ENCODE data around the gene ZMYND8. TPM values are rescaled to one million over a fixed set of nuclear protein-coding genes. Genes with fewer than 3 reads are reported as not detected.
"Not testable (repeated sequence)": the region's sequence is repeated elsewhere in the genome, so short reads cannot be mapped to it uniquely, and the experiment has no call there.

The ZMYND8 gene
- total RNA-seq, 1 experiment from 2014 or later: 22.8 TPM

DNA sequence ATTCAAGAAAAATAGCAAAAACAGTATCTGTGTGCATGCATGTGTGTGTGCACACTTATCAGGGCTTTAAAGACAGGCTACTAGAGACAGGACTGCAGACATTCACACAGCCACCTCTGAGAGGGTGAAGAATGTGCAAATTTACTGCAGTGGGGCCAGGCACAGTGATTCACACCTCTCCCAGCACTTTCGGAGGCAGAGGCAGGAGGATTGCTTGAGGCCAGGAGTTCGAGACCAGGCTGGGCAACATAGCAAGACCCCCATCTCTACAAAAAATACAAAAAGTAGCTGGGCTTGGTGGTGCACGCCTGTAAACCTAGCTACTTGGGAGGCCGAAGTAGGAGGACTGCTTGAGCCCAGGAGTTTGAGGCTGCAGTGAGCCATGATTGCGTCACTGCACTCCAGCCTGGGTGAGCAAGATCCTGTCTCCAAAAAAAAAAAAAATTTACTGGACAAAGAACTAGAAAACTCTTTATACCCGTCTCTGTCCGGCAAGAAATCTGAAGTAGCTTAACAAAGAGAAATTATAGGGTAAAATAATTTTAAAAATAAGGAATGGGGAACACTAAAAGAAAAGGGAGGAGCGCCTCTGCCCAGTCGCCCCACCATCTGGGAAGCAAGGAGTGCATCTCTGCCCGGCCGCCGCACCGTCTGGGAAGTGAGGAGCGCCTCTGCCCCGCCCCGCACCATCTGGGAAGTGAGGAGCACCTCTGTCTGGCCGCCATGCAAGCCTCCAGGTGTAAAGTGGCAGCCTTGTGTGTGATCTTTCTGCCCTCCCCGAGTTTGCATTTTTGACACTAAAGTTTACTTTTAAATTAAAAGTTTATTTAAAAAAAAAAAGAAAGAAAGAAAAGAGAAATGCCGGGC lies 105.1 kb downstream of the ZMYND8 start:
- DNase-seq (ENCODE audit: low read depth, low spot score): no peak
- in situ Hi-C loops (cut with HindIII; ENCODE audit: low pct_unique_long_range_greater_than_20kb, low sequenced_read_pairs): no loop called here

DNA sequence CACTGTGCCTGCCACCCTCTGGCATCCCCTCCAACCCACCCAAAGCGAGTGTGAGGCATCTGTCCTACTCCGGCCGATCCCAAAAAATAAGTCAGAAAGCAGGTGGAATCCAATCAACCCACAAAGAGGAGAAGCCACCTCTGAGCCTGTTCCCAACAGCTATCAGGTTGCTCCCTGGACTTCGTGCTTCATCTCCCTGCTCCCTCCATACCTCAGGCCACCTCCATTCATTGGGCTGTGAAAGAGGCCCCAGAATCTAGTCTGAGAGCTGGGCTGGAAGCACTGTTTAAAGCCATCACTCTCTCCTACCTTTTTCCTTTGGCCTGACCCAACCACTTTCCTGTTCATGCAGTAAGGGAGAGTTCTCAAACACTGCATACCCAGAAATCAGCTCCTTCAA lies 106.1 kb downstream of the ZMYND8 start:
- in situ Hi-C loops (cut with HindIII; ENCODE audit: low pct_unique_long_range_greater_than_20kb, low sequenced_read_pairs): no loop called here
- DNase-seq (ENCODE audit: low read depth, low spot score): no peak

DNA sequence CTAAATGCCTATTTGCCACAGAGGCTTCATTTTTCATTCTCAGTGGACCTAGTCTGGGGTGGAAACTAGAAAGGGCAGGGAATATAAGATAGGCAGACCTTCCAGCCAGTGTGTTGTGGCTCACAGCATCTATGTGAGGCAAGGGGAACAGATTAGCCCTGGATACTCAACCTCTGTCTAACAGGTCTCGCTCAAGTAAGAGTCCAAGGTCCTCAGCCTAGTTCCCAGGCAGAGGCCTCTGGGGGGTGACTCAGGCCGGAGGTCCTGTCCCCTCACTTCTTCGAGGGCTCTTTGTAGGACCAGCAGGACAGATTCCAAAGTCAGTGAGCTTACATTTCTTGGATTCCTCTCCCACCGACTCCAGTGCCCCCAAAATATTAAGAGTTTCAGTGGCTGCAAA lies 106.6 kb downstream of the ZMYND8 start:
- in situ Hi-C loops (cut with HindIII; ENCODE audit: low pct_unique_long_range_greater_than_20kb, low sequenced_read_pairs): no loop called here
- DNase-seq (ENCODE audit: low read depth, low spot score): no peak

DNA sequence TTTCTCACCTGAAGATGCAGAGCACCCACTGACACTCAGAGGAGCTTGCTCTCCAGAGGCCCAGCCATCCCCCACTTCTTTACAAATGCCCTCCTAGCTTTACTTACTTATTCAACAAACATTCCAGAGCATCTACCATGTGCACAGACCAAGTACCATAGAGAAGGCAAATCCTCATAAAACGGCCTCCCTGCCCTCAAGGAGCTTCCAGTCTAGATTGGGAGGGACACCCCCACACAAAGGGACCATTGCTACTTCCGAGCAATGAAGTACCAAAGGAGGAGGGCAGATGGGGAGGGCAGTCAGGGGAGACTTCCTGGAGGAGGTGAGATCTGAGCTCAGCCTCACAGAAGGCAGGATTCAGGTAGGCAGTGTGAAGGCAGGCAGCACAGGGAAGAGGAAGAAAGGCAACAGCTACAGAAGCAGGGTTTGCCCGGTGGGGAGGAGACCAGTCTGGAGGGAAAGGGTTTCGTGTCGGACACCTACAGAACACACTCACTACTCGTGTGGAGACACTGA lies 108.0 kb downstream of the ZMYND8 start:
- no peak for DNase-seq (ENCODE audit: low read depth, low spot score)
- in situ Hi-C loops (cut with HindIII; ENCODE audit: low pct_unique_long_range_greater_than_20kb, low sequenced_read_pairs): no loop called here

DNA sequence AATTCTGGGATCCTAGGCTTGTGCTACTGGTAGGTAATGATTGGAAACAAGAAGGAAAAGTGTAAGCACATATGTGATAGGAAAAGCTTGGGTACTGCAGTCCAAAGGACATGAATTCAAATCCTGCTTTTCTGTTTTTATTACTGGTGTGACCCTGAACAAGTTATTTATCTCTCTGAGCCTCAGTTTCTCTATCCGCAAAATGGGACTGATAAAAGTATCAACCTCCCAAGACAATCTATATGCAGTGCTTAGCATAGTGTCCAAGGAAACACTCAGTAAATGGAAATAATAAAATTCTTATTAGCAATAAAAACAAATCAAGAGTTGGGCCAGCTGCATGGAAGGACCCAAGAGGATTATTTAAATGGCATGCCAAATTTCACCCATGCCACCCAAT lies 108.5 kb downstream of the ZMYND8 start:
- in situ Hi-C loops (cut with HindIII; ENCODE audit: low pct_unique_long_range_greater_than_20kb, low sequenced_read_pairs): no loop called here
- no peak for DNase-seq (ENCODE audit: low read depth, low spot score)

DNA sequence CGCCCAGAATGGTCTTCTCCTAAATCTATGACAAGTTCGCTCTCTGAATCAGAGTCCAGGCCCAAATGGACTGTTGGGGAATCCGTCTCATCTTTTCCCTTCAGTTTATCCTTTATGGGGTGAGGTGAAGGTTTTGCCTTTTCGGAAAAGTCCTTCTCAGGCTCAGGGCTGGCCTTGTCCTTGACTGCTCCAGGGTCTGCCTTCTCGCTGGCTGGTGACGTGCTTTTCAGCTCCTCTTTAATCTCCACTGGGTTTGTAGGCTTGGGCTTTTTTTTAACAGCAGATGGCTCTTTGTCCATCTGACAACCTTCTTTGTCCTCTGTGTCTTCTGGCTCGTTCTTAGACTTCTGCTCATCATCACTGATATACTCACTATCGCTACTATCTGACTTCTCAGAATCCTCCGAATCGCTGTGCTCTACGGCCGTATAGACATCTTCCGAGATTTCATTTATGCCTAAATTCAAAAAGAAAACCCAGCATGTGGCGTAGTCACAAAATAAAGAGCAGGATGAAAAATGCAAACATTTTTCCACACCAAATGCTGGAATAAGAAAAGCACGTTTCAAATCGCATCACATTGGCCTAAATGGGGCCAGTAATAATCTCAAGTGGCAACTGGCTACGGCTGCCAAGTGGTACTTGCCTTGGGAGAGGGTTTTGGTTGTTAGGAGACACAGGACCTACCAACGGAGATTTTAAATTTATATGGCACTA lies 110.3 kb downstream of the ZMYND8 start:
- DNase-seq (ENCODE audit: low read depth, low spot score): no peak
- in situ Hi-C loops (cut with HindIII; ENCODE audit: low pct_unique_long_range_greater_than_20kb, low sequenced_read_pairs): no loop called here

DNA sequence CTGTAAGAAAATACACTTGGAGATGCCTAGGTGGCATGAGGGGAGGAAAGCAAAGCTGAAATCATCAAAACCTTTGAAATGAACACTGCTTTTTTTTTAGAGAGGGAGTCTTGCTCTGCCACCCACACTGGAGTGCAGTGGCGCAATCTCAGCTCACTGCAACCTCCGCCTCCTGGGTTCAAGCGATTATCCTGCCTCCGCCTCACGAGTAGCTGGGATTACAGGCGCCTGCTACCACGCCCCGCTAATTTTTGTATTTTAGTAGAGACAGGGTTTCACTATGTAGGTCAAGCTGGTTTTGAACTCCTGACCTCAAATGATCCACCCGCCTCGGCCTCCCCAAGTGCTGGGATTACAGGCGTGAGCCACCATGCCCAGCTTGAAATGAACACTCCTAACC lies 111.3 kb downstream of the ZMYND8 start:
- DNase-seq (ENCODE audit: low read depth, low spot score); in situ Hi-C loops (cut with HindIII; ENCODE audit: low pct_unique_long_range_greater_than_20kb, low sequenced_read_pairs): not testable (repeated sequence)

DNA sequence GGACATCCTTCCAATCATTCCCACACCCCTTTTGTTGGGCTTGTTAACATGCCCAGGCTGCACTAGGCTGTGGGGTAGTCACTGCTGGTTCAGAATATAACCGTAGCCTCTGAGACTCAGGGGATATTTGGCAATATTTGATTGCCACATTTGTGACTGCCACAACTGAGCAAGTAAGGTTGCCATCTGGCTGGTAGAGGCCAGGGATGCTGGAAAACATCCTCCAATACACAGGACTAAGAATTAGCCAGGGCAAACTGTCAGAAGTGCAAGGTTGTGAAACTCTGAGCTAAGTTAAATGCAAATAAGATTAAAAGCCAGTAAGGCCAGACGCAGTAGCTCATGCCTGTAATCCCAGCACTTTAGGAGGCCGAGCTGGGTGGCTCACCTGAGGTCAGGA lies 112.0 kb downstream of the ZMYND8 start:
- DNase-seq (ENCODE audit: low read depth, low spot score): no peak
- in situ Hi-C loops (cut with HindIII; ENCODE audit: low pct_unique_long_range_greater_than_20kb, low sequenced_read_pairs): no loop called here

DNA sequence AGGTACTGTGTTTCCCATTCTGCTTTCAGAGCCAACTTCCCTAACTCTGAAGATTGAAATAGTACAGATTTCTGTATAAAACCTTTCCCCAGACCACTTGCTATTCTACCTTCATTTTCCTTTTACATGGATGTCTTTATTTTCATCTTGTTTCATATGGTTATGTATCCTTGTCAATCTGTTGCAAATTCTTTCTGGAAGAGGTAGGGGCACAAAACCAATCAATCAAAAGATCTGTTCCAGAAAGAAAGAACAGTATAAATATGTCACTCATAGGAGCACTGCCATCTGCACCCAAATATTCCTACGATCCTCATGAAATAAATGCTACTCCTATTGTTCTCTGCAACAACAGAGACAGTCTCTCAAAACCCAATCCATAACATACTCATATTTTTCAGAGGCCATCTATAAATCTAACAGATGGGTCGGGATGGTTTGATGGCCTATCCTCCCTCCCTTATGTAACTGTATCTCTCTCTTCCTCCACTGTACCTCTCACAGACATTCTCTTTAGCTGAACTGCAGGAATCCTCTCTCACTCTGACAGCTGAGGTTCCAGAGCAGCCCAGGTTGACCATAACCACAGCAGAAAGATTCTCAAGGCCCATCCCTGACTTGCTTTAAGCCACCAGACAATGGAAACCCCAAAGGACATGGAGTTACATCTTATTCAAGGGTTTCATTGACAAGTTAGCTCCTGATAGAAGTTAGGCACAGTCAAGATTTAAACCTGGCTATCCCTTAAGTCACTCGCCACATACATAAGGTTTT lies 112.8 kb downstream of the ZMYND8 start:
- DNase-seq (ENCODE audit: low read depth, low spot score): no peak
- in situ Hi-C loops (cut with HindIII; ENCODE audit: low pct_unique_long_range_greater_than_20kb, low sequenced_read_pairs): no loop called here

DNA sequence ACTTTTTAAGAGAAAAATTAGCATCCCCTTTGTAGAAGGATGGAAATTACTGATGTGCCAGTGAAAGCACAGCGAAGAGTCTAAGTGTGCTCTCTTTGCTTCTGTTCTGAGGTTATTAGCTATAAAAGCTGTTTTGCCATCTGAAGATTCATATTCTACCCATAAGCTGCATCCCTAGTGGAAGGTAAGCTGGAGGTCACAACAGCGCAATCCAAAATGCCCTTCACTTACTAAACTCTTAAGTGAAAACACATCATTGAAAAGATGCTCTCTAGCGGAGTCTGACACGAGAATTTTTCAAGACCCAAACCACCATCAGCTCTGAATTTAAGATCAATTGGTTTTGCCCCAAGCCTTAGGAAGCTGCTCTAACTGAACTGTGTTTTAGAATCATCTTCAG lies 113.5 kb downstream of the ZMYND8 start:
- in situ Hi-C loops (cut with HindIII; ENCODE audit: low pct_unique_long_range_greater_than_20kb, low sequenced_read_pairs): no loop called here
- DNase-seq (ENCODE audit: low read depth, low spot score): no peak

DNA sequence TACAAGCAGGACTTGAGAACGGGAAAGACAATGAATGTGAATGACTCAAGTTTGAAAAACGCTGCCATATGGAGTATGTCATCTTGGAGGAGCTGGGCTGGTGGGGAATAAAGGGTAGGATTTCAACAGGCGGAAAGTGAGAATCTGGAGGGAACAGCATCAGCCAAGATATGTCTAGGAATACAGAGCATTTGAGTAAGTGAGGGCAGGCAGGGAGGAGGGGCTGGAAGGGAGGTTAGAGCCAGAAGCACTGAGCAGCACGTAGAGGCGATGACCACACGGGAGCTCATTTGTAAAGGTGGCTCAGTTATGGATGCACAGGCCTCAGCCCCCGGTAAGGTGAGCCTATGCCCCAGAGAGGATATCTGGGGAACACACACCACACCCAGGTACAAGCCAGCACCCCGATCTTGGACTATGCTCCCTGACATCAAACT lies 115.1 kb downstream of the ZMYND8 start:
- no peak for DNase-seq (ENCODE audit: low read depth, low spot score)
- in situ Hi-C loops (cut with HindIII; ENCODE audit: low pct_unique_long_range_greater_than_20kb, low sequenced_read_pairs): no loop called here

DNA sequence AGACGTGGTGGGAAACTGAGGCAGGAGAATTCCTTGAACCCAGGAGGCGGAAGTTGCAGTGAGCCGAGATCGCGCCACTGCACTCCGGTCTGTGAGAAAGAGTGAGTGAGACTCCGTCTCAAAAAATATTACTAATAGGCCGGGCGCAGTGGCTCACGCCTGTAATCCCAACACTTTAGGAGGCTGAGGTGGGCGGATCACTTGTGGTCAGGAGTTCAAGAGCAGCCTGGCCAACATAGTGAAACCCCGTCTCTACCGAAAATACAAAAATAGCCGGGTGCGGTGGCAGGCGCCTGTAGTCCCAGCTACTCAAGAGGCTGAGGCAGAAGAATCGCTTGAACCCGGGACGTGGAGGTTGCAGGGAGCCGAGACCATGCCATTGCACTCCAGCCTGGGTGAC lies 116.4 kb downstream of the ZMYND8 start:
- DNase-seq (ENCODE audit: low read depth, low spot score); in situ Hi-C loops (cut with HindIII; ENCODE audit: low pct_unique_long_range_greater_than_20kb, low sequenced_read_pairs): not testable (repeated sequence)

DNA sequence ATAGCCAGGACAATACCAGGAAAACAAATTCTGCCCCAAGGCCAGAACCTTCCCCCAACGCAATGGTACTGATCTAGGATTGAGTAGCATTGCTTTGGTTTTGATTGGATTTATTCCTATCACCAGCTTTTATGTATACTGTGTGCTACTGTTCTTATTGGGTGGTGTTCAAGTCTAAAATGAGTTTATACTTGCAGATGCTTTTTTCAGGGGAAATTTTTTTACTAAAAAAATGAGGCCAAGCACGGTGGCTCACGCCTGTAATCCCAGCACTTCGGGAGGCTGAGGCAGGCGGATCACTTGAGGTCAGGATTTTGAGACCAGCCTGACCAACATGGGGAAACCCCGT lies 116.8 kb downstream of the ZMYND8 start:
- in situ Hi-C loops (cut with HindIII; ENCODE audit: low pct_unique_long_range_greater_than_20kb, low sequenced_read_pairs): no loop called here

DNA sequence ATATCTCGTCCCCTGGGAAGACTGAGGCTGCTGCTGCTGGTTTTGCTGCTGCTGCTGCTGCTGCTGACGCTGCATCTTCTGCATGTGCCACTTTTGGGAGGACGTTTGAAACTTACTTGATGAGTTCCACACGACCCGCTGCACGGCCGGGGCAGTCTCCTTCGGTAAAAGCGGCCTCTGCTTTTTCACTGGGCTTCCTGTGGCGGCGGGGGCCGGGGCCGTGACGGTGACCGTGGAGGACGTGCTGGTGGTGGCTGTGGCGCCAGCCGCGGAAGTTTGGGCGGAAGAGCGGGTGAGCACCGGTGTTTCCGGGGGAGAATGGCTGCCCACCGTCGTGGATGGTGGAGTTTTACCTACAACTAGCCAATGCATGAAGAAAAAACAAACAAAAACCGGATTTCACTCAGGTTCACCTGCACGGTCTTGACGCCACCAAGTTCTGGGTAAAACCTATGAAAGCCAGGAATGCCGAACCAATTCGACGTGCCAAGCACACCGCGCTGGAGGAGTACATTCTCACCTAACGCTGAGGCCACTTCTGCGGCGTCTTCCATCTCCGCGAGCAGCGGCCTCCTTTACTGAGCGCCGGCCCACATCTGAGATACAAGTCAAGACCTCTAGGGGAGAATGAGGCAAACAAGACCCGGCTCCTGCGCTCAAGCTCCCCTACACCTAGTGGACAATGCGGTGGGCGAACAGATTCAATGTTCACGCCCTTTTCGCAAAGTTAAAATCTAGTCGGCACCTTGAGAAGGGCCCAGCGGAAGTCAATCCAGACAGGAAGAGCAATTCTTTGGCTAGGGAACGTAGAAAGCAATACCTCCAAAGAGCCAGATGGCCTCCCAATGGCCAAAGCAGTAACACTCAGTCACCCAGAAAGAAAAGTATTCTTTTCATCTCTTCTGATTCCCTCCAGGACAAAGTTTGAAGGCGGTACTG lies 117.5 kb downstream of the ZMYND8 start:
- in situ Hi-C loops (cut with HindIII; ENCODE audit: low pct_unique_long_range_greater_than_20kb, low sequenced_read_pairs): no loop called here
- no peak for DNase-seq (ENCODE audit: low read depth, low spot score)

More for the DNA sequence above, 116.8 kb downstream of the ZMYND8 start:
- DNase-seq (ENCODE audit: low read depth, low spot score): no peak

DNA sequence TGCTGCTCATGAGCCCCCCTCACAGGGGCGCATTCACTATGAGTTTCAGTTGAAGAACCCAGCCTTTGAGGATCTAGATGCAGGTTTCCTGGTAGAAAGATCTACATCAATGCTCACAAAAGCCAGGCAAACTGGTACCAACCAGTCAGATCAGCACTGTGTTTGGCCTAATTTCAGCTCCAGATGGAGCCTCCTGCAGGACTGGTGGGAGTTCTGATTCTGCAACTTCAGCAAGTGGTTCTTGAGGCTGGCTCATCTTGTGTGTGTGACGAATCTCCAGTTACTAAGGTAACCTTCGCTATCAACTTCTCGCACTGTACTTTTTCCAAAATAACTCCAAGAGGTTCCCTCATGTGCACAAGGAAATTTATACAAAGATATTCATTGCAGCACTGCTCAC lies 118.8 kb downstream of the ZMYND8 start:
- no peak for DNase-seq (ENCODE audit: low read depth, low spot score)
- in situ Hi-C loops (cut with HindIII; ENCODE audit: low pct_unique_long_range_greater_than_20kb, low sequenced_read_pairs): no loop called here

DNA sequence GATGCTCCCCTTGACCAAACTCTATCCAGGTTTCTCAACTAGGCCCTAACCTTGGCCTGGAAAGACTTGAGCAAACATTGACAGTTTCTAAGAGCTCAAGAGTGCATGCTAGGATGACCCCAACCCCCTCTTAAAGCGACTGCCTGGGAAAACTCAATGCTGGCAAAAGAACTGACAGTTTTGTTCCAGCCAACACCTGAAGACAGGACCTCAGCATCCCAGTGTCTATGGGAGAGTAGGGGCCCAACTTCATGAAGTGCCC lies 119.9 kb downstream of the ZMYND8 start:
- in situ Hi-C loops (cut with HindIII; ENCODE audit: low pct_unique_long_range_greater_than_20kb, low sequenced_read_pairs): no loop called here
- no peak for DNase-seq (ENCODE audit: low read depth, low spot score)

DNA sequence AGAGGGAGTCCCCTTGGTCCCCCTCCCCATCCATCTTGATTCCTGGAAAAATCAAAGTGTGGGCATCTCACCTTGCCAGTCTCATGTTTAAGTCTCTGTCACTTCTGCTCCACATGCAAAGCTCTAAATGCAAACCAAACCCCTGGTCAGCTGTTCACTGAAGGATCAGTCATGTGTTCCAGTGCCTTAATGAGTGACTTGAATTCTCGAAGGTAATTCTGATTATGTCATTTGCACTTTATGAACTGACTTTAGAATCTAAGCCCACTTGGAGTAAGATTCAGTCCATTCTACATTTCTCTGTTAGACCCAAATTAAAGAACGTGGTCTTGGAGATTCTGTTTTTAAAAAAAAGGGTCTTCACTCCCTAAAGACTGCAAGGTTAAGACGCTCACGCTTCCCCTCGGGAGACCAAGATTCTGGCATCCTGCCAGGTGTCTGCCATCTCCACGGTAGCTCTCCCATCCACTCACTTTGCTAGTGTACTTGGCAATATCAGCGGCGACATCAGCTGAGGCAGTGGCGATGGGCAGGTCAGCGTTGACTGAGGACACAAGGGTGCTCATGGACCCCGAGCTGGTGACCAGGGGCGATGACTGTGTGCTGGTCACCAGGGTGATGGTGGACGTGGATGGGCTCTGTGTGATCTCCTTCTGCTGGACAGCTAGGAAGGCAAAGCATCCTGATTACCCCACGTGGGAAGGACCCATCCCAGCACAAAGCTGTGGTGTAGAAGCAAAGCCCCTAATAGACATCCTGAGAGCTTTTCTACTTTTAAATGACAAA lies 120.5 kb downstream of the ZMYND8 start:
- DNase-seq (ENCODE audit: low read depth, low spot score): no peak
- in situ Hi-C loops (cut with HindIII; ENCODE audit: low pct_unique_long_range_greater_than_20kb, low sequenced_read_pairs): no loop called here

All from SK-MEL-5 (cell line).